ENCODE data around the gene CHPF2. TPM values are rescaled to one million over a fixed set of nuclear protein-coding genes. Genes with fewer than 3 reads are reported as not detected.
A peak's percentile ranks its signal among the peaks of the same experiment; 100 is the strongest.

The CHPF2 gene
- total RNA-seq, 4 donors from 2014 or later: 34.5 to 58.5 (median 40.2) TPM

GRCh38 chr7:151261529-151261928 lies 29.2 kb downstream of the CHPF2 start:
- TF ChIP-seq CTCF (IDR thresholded peaks at IDR 0.05) (no peak), POLR2A (IDR thresholded peaks at IDR 0.05) (no peak), EP300 (IDR thresholded peaks at IDR 0.05) (no peak)
- H3K4me1 ChIP-seq: no peaks in the 10 kb centered on the region
- H3K27me3 ChIP-seq: no peaks in the 10 kb centered on the region
- H3K4me3 ChIP-seq: no peak overlapping the region
- H3K27ac ChIP-seq: no peak overlapping the region
- no peak for DNase-seq (ENCODE audit: low spot score in 2 of 2)
- WGBS, 2 donors: 58 to 68% methylated on average over 9 to 10 of the region's 10 CpGs
- no peaks in the 10 kb centered on the region for H3K36me3 ChIP-seq
- no peaks in the 10 kb centered on the region for H3K9me3 ChIP-seq

- TF ChIP-seq EP300 (IDR thresholded peaks at IDR 0.05) (no peak), POLR2A (IDR thresholded peaks at IDR 0.05) (no peak), CTCF (IDR thresholded peaks at IDR 0.05) (no peak)
- no peak for DNase-seq (ENCODE audit: low spot score in 2 of 2)
- Histone ChIP-seq H3K36me3 (peaks cover 0 to 4% (median 0%) of the 10 kb centered on the region in 3 donors), H3K27ac (no peak overlapping the region), H3K4me3 (no peak overlapping the region), H3K27me3 (no peaks in the 10 kb centered on the region), H3K4me1 (no peaks in the 10 kb centered on the region), H3K9me3 (no peaks in the 10 kb centered on the region)
- 80 to 96% methylated on average over 5 of the region's 5 CpGs for WGBS, 2 donors
These were observed 32.3 kb downstream of the CHPF2 start for GRCh38 chr7:151264615-151265014.

- DNase-seq (ENCODE audit: low spot score in 2 of 2): no peak
- Histone ChIP-seq H3K27ac (no peak overlapping the region), H3K9me3 (no peaks in the 10 kb centered on the region), H3K4me3 (no peak overlapping the region), H3K27me3 (no peaks in the 10 kb centered on the region), H3K4me1 (no peaks in the 10 kb centered on the region), H3K36me3 (peaks cover 0 to 6% (median 0%) of the 10 kb centered on the region in 3 donors)
- 82 to 89% methylated on average over 8 to 9 of the region's 9 CpGs for WGBS, 2 donors
- TF ChIP-seq CTCF (IDR thresholded peaks at IDR 0.05) (no peak), EP300 (IDR thresholded peaks at IDR 0.05) (no peak), POLR2A (IDR thresholded peaks at IDR 0.05) (no peak)
These were observed 33.2 kb downstream of the CHPF2 start for GRCh38 chr7:151265351-151265931.

GRCh38 chr7:151269511-151269910 lies 37.2 kb downstream of the CHPF2 start:
- H3K27me3 ChIP-seq: no peaks in the 10 kb centered on the region
- TF ChIP-seq POLR2A (IDR thresholded peaks at IDR 0.05) (no peak), CTCF (IDR thresholded peaks at IDR 0.05) (no peak), EP300 (IDR thresholded peaks at IDR 0.05) (no peak)
- WGBS, 2 donors: 89 to 92% methylated on average over 10 of the region's 10 CpGs
- no peak overlapping the region for H3K4me3 ChIP-seq
- H3K27ac ChIP-seq: no peak overlapping the region
- no peaks in the 10 kb centered on the region for H3K9me3 ChIP-seq
- H3K4me1 ChIP-seq: peaks cover 0 to 20% (median 12%) of the 10 kb centered on the region in 4 donors
- no peak for DNase-seq (ENCODE audit: low spot score in 2 of 2)
- peaks cover 0 to 18% (median 0%) of the 10 kb centered on the region in 3 donors for H3K36me3 ChIP-seq

- H3K4me3 ChIP-seq: no peak overlapping the region
- peaks cover 0 to 19% (median 0%) of the 10 kb centered on the region in 3 donors for H3K36me3 ChIP-seq
- peaks cover 0 to 40% (median 16%) of the 10 kb centered on the region in 4 donors for H3K4me1 ChIP-seq
- WGBS, 2 donors: 46 to 47% methylated on average over 7 of the region's 7 CpGs
- peak; percentile 44 to 90 for DNase-seq (ENCODE audit: low spot score in 2 of 2)
- TF ChIP-seq POLR2A (IDR thresholded peaks at IDR 0.05) (peak in 1 of 2 donors; percentile 16), EP300 (IDR thresholded peaks at IDR 0.05) (peak; percentile 71 to 90), CTCF (IDR thresholded peaks at IDR 0.05) (peak in 2 of 5 experiments; percentile 6 to 11)
- H3K27ac ChIP-seq: peak overlapping the region; percentile 3 to 87 (median 56)
- no peaks in the 10 kb centered on the region for H3K27me3 ChIP-seq
- H3K9me3 ChIP-seq: no peaks in the 10 kb centered on the region
These were observed 39.5 kb downstream of the CHPF2 start for GRCh38 chr7:151271699-151272355.

All from tibial nerve (tissue), 4 donors.